Stimulated activated CD4-positive, alpha-beta T cell treated with anti-CD3 and anti-CD28 coated beads, Interleukin-2, amount 100 ng/mL, for 4 hours (primary cell): Measurements from ENCODE around the gene MDP1.

ENCODE experiments used
- DNase-seq: peaks from one replicate; pipeline ENCODE4 v3.0.0-alpha.2; 2020; ENCODE audit warnings: low read depth

The MDP1 gene

GRCh38 chr14:24181371-24182077 lies 34.3 kb downstream of the MDP1 start:
- no peak for DNase-seq

- DNase-seq = no peak
Measured at GRCh38 chr14:24179961-24180796, 35.7 kb downstream of the MDP1 start.

GRCh38 chr14:24179294-24179960 lies 36.4 kb downstream of the MDP1 start:
- no peak for DNase-seq

GRCh38 chr14:24178399-24179178 lies 37.3 kb downstream of the MDP1 start:
- no peak for DNase-seq

- no peak for DNase-seq
Measured at GRCh38 chr14:24177891-24178290, 38.0 kb downstream of the MDP1 start.

GRCh38 chr14:24177041-24177825 lies 38.6 kb downstream of the MDP1 start:
- DNase-seq = no peak

- no peak for DNase-seq
Measured at GRCh38 chr14:24176599-24176998, 39.3 kb downstream of the MDP1 start.

- DNase-seq = no peak
Measured at GRCh38 chr14:24172871-24173281, 43.0 kb downstream of the MDP1 start.

- DNase-seq = no peak
Measured at GRCh38 chr14:24172261-24172860, 43.5 kb downstream of the MDP1 start.

GRCh38 chr14:24171422-24172260 lies 44.2 kb downstream of the MDP1 start, which contains the start of gene REC8:
Gene REC8, plus strand, starts transcription at chr14:24172080. Its CDS starts 473 bp downstream, at chr14:24172553.
- DNase-seq = peak; percentile 33

GRCh38 chr14:24167469-24168114 lies 48.3 kb downstream of the MDP1 start:
- no peak for DNase-seq

GRCh38 chr14:24165785-24166184 lies 50.1 kb downstream of the MDP1 start:
- no peak for DNase-seq

- no peak for DNase-seq
Measured at GRCh38 chr14:24164518-24164991, 51.3 kb downstream of the MDP1 start.
